SK-N-SH (cell line): Measurements from ENCODE around the gene DDO.

Experiments
- CTCF ChIP-seq: fragments of 200-600 bp; sonication (generic); IDR thresholded peaks from 2 replicates; pipeline ENCODE4 v1.6.1; 2017; ENCODE audit warnings: antibody characterized with exemption, mild to moderate bottlenecking, moderate library complexity
- EP300 ChIP-seq, 2 experiments: IDR thresholded peaks; 2 replicates each; pipeline versions ENCODE4 v1.4.0 to v1.6.1; 2012; ENCODE audit warnings: borderline replicate concordance in 1 of 2, low read depth in 1 of 2, low read length in 1 of 2
- GABPA ChIP-seq: IDR thresholded peaks from 2 replicates; pipeline ENCODE4 v1.4.0; 2012; ENCODE audit warnings: low read depth, mild to moderate bottlenecking
- TAF1 ChIP-seq: IDR thresholded peaks from 2 replicates; pipeline ENCODE4 v1.6.1; 2012; ENCODE audit warnings: low read depth, mild to moderate bottlenecking, low read length, moderate library complexity, borderline replicate concordance

- TF ChIP-seq EP300 (IDR thresholded peaks at IDR 0.05; ENCODE audit: borderline replicate concordance in 1 of 2, low read depth in 1 of 2, low read length in 1 of 2) (no peak), GABPA (no peak), TAF1 (no peak), CTCF (no peak)
Observed at GRCh38 chr6:110449541-110449895, 34.1 kb upstream of the DDO start.
